K562 (cell line): Measurements from ENCODE around the gene BEST2. TPM values are rescaled to one million over a fixed set of nuclear protein-coding genes. Genes with fewer than 3 reads are reported as not detected.

ENCODE experiments used
- CHD2 ChIP-seq: IDR thresholded peaks from 2 replicates; pipeline ENCODE4 v1.6.1; 2011; ENCODE audit warnings: low read depth, low read length
- DACH1 ChIP-seq: fragments of 450-650 bp; IDR thresholded peaks from 2 replicates; pipeline ENCODE4 v1.6.1; 2018; ENCODE audit not compliant: partially characterized antibody
- DIDO1 ChIP-seq: fragments of 450-650 bp; IDR thresholded peaks from 2 replicates; pipeline ENCODE4 v1.6.1; 2016; ENCODE audit warnings: low read depth, missing biosample characterization, missing genetic modification characterization
- E2F6 ChIP-seq, 2 experiments: IDR thresholded peaks; 2 replicates each; pipeline ENCODE4 v1.6.1; 2011; ENCODE audit warnings: borderline replicate concordance in 1 of 2, control low read depth in 1 of 2, low read depth in 1 of 2, low read length in 1 of 2, mild to moderate bottlenecking in 1 of 2, mixed read lengths in 1 of 2, moderate library complexity in 1 of 2; ENCODE audit not compliant: insufficient read depth in 1 of 2, insufficient read length in 1 of 2, poor library complexity in 1 of 2, severe bottlenecking in 1 of 2; ENCODE audit errors: extremely low read depth in 1 of 2
- ETS2 ChIP-seq: IDR thresholded peaks from 2 replicates; pipeline ENCODE4 v1.6.1; 2016; ENCODE audit warnings: borderline replicate concordance, missing genetic modification characterization, mild to moderate bottlenecking, moderate library complexity, missing compliant biosample characterization; ENCODE audit not compliant: poor library complexity, severe bottlenecking
- EZH2 ChIP-seq: IDR thresholded peaks from 2 replicates; pipeline ENCODE4 v1.6.1; 2012; ENCODE audit warnings: low read depth, mild to moderate bottlenecking, inconsistent platforms, low read length, borderline replicate concordance
- GATAD2A ChIP-seq: fragments of 450-650 bp; IDR thresholded peaks from 2 replicates; pipeline ENCODE4 v1.6.1; 2017
- IRF2 ChIP-seq: sonication (generic); formaldehyde crosslinking; IDR thresholded peaks from 2 replicates; pipeline ENCODE4 v1.8.1; 2022; ENCODE audit warnings: mild to moderate bottlenecking, missing genetic modification reagents
- LEF1 ChIP-seq: fragments of 450-650 bp; IDR thresholded peaks from 2 replicates; pipeline ENCODE4 v1.6.1; 2016; ENCODE audit warnings: mild to moderate bottlenecking
- MAFK ChIP-seq: IDR thresholded peaks from 2 replicates; pipeline ENCODE4 v1.6.1; 2011; ENCODE audit warnings: low read length, improper control_type of control experiment
- MXI1 ChIP-seq: IDR thresholded peaks from 2 replicates; pipeline ENCODE4 v1.6.1; 2011; ENCODE audit warnings: low read depth, mild to moderate bottlenecking, improper control_type of control experiment, low read length
- NFE2L1 ChIP-seq: fragments of 450-650 bp; IDR thresholded peaks from 2 replicates; pipeline ENCODE4 v1.6.1; 2016; ENCODE audit warnings: missing genetic modification characterization, low read depth, mild to moderate bottlenecking, missing compliant biosample characterization, moderate library complexity, borderline replicate concordance
- PHB2 ChIP-seq: fragments of 450-650 bp; IDR thresholded peaks from 2 replicates; pipeline ENCODE4 v1.6.1; 2017; ENCODE audit warnings: low read depth
- POLR2G ChIP-seq: fragments of 200-400 bp; formaldehyde crosslinking; IDR thresholded peaks from 2 replicates; pipeline ENCODE4 v1.6.1; 2017; ENCODE audit warnings: low read depth, mild to moderate bottlenecking, antibody characterized with exemption, low read length, moderate library complexity
- PRDM10 ChIP-seq: fragments of 450-650 bp; IDR thresholded peaks from 2 replicates; pipeline ENCODE4 v1.6.1; 2018; ENCODE audit not compliant: partially characterized antibody
- SOX6 ChIP-seq: fragments of 450-650 bp; IDR thresholded peaks from 2 replicates; pipeline ENCODE4 v1.6.1; 2014; ENCODE audit warnings: mild to moderate bottlenecking
- ZNF41 ChIP-seq: fragments of 250-450 bp; sonication (Bioruptor Pico); conservative IDR thresholded peaks from 2 replicates; pipeline ENCODE4 v1.4.0; 2020; ENCODE audit warnings: mild to moderate bottlenecking
- ZNF609 ChIP-seq: sonication (generic); formaldehyde crosslinking; IDR thresholded peaks from 2 replicates; pipeline ENCODE4 v1.8.1; 2023; ENCODE audit warnings: missing genetic modification reagents, mild to moderate bottlenecking, borderline replicate concordance
- polyA plus RNA-seq, 8 experiments: library from polyadenylated mRNA; depleted of rRNA in 4 of 8; stranded (reverse) in 5 of 8; unstranded in 3 of 8; fragments of >200 nt; fragmentation: Nextera tagmentation in 2 of 8; fragmentation: Illumina TruSeq in 1 of 8; extraction: Ambion mirVana in 2 of 8; extraction: Trizol in 1 of 8; gene quantifications; 2 replicates each; pipeline versions ENCODE4 v1.2.1 to v1.2.3, GENCODE V29; 2011 to 2014; ENCODE audit warnings: inconsistent platforms in 1 of 8, missing spikeins in 1 of 8
- total RNA-seq, 7 experiments: library from RNA; depleted of rRNA in 6 of 7; stranded (reverse); fragments of >200 nt in 6 of 7; fragmentation: Illumina TruSeq in 2 of 7; extraction: Trizol in 2 of 7; gene quantifications; 2 replicates each; pipeline versions ENCODE4 v1.2.1 to v1.2.3, GENCODE V29; 2011 to 2021; ENCODE audit warnings: low replicate concordance in 1 of 7

BEST2 gene
- total and polyA plus RNA-seq, 9 of the 15 experiments (the other 6 are each of a cell fraction or from before 2014, with no cell fraction given): not detected

- TF ChIP-seq ZNF609 (CRISPR knock-in tag): no peak
- TF ChIP-seq CHD2: 0 out of 2 replicates have a peak, but pooled peaks have one; percentile 2
- 0 out of 2 replicates have a peak, but pooled peaks have one; percentile 43 for TF ChIP-seq MXI1
- TF ChIP-seq MAFK: no peak
- TF ChIP-seq GATAD2A: no peak
- TF ChIP-seq E2F6 (IDR thresholded peaks at IDR 0.05; ENCODE audit: borderline replicate concordance in 1 of 2, extremely low read depth in 1 of 2, insufficient read depth in 1 of 2, insufficient read length in 1 of 2, low read depth in 1 of 2, low read length in 1 of 2, poor library complexity in 1 of 2, severe bottlenecking in 1 of 2): peak in 1 of 2 experiments; percentile 16
- TF ChIP-seq POLR2G: peak; percentile 29
- no peak for TF ChIP-seq NFE2L1 (tag)
- TF ChIP-seq SOX6: no peak
- TF ChIP-seq PHB2: no peak
- TF ChIP-seq ZNF41 (CRISPR knock-in tag): no peak
- TF ChIP-seq IRF2: no peak
- peak; percentile 42 for TF ChIP-seq PRDM10
- TF ChIP-seq ETS2 (tag): no peak
- no peak for TF ChIP-seq DACH1
- TF ChIP-seq LEF1: no peak
- TF ChIP-seq EZH2: no peak
- no peak for TF ChIP-seq DIDO1 (tag)
These were observed 44.8 kb downstream of the BEST2 start (continued) for GRCh38 chr19:12796146-12797071.
